HepG2 (cell line): ENCODE results near the gene SHROOM1. TPM values are rescaled to one million over a fixed set of nuclear protein-coding genes. Genes with fewer than 3 reads are reported as not detected.

Experiments
- ADNP ChIP-seq: sonication (generic); formaldehyde crosslinking; IDR thresholded peaks from 2 replicates; pipeline ENCODE4 v1.4.0; 2020; ENCODE audit warnings: missing genetic modification reagents
- ARID2 ChIP-seq: sonication (generic); formaldehyde crosslinking; IDR thresholded peaks from 2 replicates; pipeline ENCODE4 v1.8.1; 2022; ENCODE audit warnings: mild to moderate bottlenecking, missing genetic modification reagents, borderline replicate concordance
- ATF1 ChIP-seq: IDR thresholded peaks from 2 replicates; pipeline ENCODE4 v1.6.1; 2016; ENCODE audit warnings: mild to moderate bottlenecking, control low read depth
- BORCS8-MEF2B ChIP-seq: sonication (generic); formaldehyde crosslinking; IDR thresholded peaks from 2 replicates; pipeline ENCODE4 v1.8.0; 2022; ENCODE audit warnings: mild to moderate bottlenecking, missing genetic modification reagents
- BRD4 ChIP-seq: sonication (generic); formaldehyde crosslinking; IDR thresholded peaks from 2 replicates; pipeline ENCODE4 v1.4.0; 2020; ENCODE audit warnings: missing genetic modification reagents
- DRAP1 ChIP-seq: IDR thresholded peaks from 2 replicates; pipeline ENCODE4 v1.6.1; 2016; ENCODE audit warnings: missing genetic modification reagents, missing compliant biosample characterization
- FOXM1 ChIP-seq: sonication (generic); formaldehyde crosslinking; IDR thresholded peaks from 2 replicates; pipeline ENCODE4 v1.5.0; 2020; ENCODE audit warnings: missing genetic modification reagents
- MYNN ChIP-seq: sonication (generic); formaldehyde crosslinking; IDR thresholded peaks from 2 replicates; pipeline ENCODE4 v1.4.0; 2020; ENCODE audit warnings: mild to moderate bottlenecking, low read depth, missing genetic modification reagents
- PHB2 ChIP-seq: fragments of 450-650 bp; IDR thresholded peaks from 2 replicates; pipeline ENCODE4 v1.6.1; 2018; ENCODE audit not compliant: partially characterized antibody
- RFX1 ChIP-seq: fragments of 450-650 bp; IDR thresholded peaks from 2 replicates; pipeline ENCODE4 v1.6.1; 2017
- SIN3B ChIP-seq: fragments of 150-350 bp; IDR thresholded peaks from 2 replicates; pipeline ENCODE4 v1.6.1; 2014; ENCODE audit warnings: low read length
- SP1 ChIP-seq, 2 experiments: fragments of 450-650 bp in 1 of 2; sonication (generic) in 1 of 2; formaldehyde crosslinking in 1 of 2; IDR thresholded peaks; 2 replicates each; pipeline versions ENCODE4 v1.4.0 to v1.6.1; 2016 to 2020; ENCODE audit warnings: missing genetic modification reagents in 1 of 2
- STAT5B ChIP-seq: sonication (generic); formaldehyde crosslinking; IDR thresholded peaks from 2 replicates; pipeline ENCODE4 v1.4.0; 2020; ENCODE audit warnings: missing genetic modification reagents
- ZNF350 ChIP-seq: sonication (generic); formaldehyde crosslinking; IDR thresholded peaks from 2 replicates; pipeline ENCODE4 v1.4.0; 2020; ENCODE audit warnings: mild to moderate bottlenecking, low read depth, missing genetic modification reagents, borderline replicate concordance
- ZNF547 ChIP-seq: sonication (generic); formaldehyde crosslinking; IDR thresholded peaks from 2 replicates; pipeline ENCODE4 v1.5.1; 2020; ENCODE audit warnings: mild to moderate bottlenecking, missing genetic modification reagents
- ZNF761 ChIP-seq: sonication (generic); formaldehyde crosslinking; conservative IDR thresholded peaks from 2 replicates; pipeline ENCODE4 v1.4.0; 2020; ENCODE audit warnings: mild to moderate bottlenecking, missing genetic modification reagents
- polyA plus RNA-seq, 8 experiments: library from polyadenylated mRNA; depleted of rRNA in 3 of 8; stranded (reverse) in 7 of 8; unstranded in 1 of 8; fragments of >200 nt; fragmentation: Illumina TruSeq in 4 of 8; extraction: Trizol in 4 of 8; gene quantifications; 2 replicates each; pipeline versions ENCODE4 v1.2.1 to v1.2.3, GENCODE V29; 2011 to 2016; ENCODE audit warnings: low read depth in 4 of 8, missing spikeins in 1 of 8, mixed read lengths in 1 of 8; ENCODE audit not compliant: insufficient read depth in 1 of 8
- total RNA-seq, 5 experiments: library from RNA; depleted of rRNA; stranded (reverse); fragments of >200 nt; fragmentation: Illumina TruSeq; extraction: Trizol; gene quantifications; 2 replicates each; pipeline ENCODE4 v1.2.3, GENCODE V29; 2016; ENCODE audit warnings: low read depth in 1 of 5
- TF ChIP-seq, protein P1 (sequence below): sonication (generic); formaldehyde crosslinking; IDR thresholded peaks from 2 replicates; pipeline ENCODE4 v1.5.0; 2020; ENCODE audit warnings: missing genetic modification reagents
- TF ChIP-seq, protein P2 (sequence below): sonication (generic); formaldehyde crosslinking; IDR thresholded peaks from 2 replicates; pipeline ENCODE4 v1.4.0; 2020; ENCODE audit warnings: mild to moderate bottlenecking, missing genetic modification reagents
- TF ChIP-seq, protein P3 (sequence below): sonication (generic); formaldehyde crosslinking; IDR thresholded peaks from 2 replicates; pipeline ENCODE4 v1.5.1; 2020; ENCODE audit warnings: missing genetic modification reagents, mild to moderate bottlenecking, borderline replicate concordance

The SHROOM1 gene
- total and polyA plus RNA-seq, 2 of the 13 experiments (the other 11 are each of a cell fraction or from before 2014, with no cell fraction given): 18.2 to 25.7 TPM

- TF ChIP-seq PHB2 (no peak), ZNF350 (CRISPR knock-in tag) (peak; percentile 96), ATF1 (CRISPR knock-in tag) (peak; percentile 92), BRD4 (CRISPR knock-in tag) (peak; percentile 26; the same call in 1 of the 2 replicates), SIN3B (no peak), ARID2 (peak; percentile 59; the same call in 1 of the 2 replicates), DRAP1 (peak; percentile 93), ZNF547 (CRISPR knock-in tag) (peak; percentile 84), ZNF761 (CRISPR knock-in tag) (0 out of 2 replicates have a peak, but pooled peaks have one; percentile 57), ADNP (CRISPR knock-in tag) (no peak), BORCS8-MEF2B (CRISPR knock-in tag) (no peak; the same call in 1 of the 2 replicates), SP1 (IDR thresholded peaks at IDR 0.05) (no peak), SP1 (CRISPR knock-in tag; IDR thresholded peaks at IDR 0.05) (peak; percentile 55; the same call in 1 of the 2 replicates), STAT5B (CRISPR knock-in tag) (no peak), RFX1 (no peak), MYNN (CRISPR knock-in tag) (no peak), FOXM1 (CRISPR knock-in tag) (no peak)
- TF ChIP-seq, protein P1, sequence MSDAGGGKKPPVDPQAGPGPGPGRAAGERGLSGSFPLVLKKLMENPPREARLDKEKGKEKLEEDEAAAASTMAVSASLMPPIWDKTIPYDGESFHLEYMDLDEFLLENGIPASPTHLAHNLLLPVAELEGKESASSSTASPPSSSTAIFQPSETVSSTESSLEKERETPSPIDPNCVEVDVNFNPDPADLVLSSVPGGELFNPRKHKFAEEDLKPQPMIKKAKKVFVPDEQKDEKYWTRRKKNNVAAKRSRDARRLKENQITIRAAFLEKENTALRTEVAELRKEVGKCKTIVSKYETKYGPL (CRISPR knock-in tag): no peak
- TF ChIP-seq, protein P2, sequence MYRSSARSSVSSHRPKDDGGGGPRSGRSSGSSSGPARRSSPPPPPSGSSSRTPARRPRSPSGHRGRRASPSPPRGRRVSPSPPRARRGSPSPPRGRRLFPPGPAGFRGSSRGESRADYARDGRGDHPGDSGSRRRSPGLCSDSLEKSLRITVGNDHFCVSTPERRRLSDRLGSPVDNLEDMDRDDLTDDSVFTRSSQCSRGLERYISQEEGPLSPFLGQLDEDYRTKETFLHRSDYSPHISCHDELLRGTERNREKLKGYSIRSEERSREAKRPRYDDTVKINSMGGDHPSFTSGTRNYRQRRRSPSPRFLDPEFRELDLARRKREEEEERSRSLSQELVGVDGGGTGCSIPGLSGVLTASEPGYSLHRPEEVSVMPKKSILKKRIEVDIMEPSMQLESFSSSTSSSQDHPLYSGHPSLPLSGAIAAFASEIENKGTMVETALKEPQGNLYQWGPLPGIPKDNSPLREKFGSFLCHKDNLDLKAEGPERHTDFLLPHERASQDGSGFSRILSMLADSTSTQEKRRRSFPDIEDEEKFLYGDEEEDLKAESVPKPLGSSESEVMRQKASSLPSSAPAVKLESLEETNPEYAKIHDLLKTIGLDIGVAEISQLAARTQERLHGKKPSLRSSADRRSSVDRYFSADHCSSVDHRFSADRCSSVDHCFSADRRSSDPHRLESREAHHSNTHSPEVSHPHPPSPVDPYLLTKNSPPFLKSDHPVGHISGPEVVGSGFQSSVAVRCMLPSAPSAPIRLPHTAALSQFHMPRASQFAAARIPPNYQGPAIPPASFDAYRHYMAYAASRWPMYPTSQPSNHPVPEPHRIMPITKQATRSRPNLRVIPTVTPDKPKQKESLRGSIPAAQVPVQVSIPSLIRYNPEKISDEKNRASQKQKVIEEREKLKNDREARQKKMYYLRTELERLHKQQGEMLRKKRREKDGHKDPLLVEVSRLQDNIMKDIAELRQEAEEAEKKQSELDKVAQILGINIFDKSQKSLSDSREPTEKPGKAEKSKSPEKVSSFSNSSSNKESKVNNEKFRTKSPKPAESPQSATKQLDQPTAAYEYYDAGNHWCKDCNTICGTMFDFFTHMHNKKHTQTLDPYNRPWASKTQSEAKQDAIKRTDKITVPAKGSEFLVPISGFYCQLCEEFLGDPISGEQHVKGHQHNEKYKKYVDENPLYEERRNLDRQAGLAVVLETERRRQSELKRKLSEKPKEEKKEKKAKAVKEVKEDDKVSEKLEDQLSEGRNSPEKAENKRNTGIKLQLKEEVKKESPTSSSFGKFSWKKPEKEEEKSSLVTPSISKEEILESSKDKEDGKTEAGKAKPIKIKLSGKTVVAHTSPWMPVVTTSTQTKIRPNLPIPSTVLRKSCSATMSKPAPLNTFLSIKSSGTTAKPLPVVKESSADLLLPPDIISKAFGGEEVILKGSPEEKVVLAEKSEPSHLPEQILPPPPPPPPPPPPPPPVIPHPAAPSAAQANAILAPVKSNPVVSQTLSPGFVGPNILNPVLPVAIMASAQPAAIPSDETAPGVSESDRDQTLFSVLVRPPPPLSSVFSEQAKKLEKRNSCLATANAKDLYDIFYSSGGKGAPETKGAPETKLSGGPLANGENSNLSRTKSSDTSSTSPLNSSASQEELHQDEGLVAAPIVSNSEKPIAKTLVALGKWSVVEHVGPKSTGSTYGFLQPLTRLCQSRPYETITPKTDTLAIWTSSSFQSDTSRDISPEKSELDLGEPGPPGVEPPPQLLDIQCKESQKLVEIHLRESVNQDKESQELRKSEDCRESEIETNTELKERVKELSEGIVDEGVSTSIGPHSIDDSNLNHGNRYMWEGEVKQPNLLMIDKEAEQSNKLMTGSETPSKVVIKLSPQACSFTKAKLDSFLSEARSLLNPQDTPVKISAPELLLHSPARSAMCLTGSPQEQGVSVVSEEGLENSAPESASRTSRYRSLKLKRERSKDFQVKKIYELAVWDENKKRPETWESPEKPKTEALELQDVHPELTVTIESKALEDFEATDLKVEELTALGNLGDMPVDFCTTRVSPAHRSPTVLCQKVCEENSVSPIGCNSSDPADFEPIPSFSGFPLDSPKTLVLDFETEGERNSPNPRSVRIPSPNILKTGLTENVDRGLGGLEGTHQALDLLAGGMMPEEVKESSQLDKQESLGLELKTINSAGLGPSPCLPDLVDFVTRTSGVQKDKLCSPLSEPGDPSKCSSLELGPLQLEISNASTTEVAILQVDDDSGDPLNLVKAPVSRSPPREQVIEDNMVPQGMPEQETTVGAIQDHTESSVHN: no peak; the same call in 1 of the 2 replicates
- TF ChIP-seq, protein P3, sequence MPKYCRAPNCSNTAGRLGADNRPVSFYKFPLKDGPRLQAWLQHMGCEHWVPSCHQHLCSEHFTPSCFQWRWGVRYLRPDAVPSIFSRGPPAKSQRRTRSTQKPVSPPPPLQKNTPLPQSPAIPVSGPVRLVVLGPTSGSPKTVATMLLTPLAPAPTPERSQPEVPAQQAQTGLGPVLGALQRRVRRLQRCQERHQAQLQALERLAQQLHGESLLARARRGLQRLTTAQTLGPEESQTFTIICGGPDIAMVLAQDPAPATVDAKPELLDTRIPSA (CRISPR knock-in tag): no peak; the same call in 1 of the 2 replicates
Observed at GRCh38 chr5:132866342-132867045, 36.0 kb upstream of the SHROOM1 start, which contains the start of the genes GDF9 and UQCRQ (continued).
